GM13977 (cell line): Measurements from ENCODE around the gene IL23R.

Experiments
- DNase-seq: peaks from one replicate; pipeline ENCODE4 v3.0.0; 2012; ENCODE audit warnings: low spot score
- in situ Hi-C: fragments of 300-500 bp; cut with MboI; formaldehyde crosslinking; loops from one replicate; pipeline ENCODE4 v1.12.0; 2022; ENCODE audit warnings: low sequenced_read_pairs, low pct_unique_long_range_greater_than_20kb, mixed read lengths, inconsistent platforms; ENCODE audit not compliant: unreplicated experiment
- TF ChIP-seq, protein P1 (sequence below): IDR thresholded peaks from 2 replicates; pipeline ENCODE4 v1.5.1; 2012; ENCODE audit warnings: mild to moderate bottlenecking, control low read depth; ENCODE audit not compliant: insufficient read depth; ENCODE audit errors: extremely low read depth, missing control alignments

Gene IL23R

DNA sequence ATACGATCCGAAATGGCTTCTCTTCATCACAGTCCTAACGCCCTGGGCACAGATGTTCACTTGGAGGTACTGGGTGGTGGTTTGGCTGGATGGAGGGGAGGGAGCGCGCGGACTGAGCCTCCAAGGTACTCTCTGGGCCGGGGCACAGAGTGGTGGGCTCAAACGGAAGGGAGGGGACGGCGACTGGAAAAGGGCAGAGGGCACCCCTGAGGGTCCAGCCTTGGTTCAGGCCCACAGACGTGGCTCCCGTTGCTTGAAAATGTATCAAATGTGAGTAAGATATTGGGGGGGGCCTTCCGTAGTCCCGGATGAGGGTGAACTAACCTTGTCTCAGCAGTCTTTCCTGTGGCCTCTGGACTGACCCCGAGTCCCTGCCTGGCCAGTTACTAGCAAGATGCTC lies 141.9 kb downstream of the IL23R start:
- no peak for DNase-seq
- in situ Hi-C loops: no loop called here
- TF ChIP-seq, protein P1, sequence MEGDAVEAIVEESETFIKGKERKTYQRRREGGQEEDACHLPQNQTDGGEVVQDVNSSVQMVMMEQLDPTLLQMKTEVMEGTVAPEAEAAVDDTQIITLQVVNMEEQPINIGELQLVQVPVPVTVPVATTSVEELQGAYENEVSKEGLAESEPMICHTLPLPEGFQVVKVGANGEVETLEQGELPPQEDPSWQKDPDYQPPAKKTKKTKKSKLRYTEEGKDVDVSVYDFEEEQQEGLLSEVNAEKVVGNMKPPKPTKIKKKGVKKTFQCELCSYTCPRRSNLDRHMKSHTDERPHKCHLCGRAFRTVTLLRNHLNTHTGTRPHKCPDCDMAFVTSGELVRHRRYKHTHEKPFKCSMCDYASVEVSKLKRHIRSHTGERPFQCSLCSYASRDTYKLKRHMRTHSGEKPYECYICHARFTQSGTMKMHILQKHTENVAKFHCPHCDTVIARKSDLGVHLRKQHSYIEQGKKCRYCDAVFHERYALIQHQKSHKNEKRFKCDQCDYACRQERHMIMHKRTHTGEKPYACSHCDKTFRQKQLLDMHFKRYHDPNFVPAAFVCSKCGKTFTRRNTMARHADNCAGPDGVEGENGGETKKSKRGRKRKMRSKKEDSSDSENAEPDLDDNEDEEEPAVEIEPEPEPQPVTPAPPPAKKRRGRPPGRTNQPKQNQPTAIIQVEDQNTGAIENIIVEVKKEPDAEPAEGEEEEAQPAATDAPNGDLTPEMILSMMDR: no peak
